K562 (cell line): Measurements from ENCODE around the gene CCL22. TPM values are rescaled to one million over a fixed set of nuclear protein-coding genes. Genes with fewer than 3 reads are reported as not detected.
A peak's percentile ranks its signal among the peaks of the same experiment; 100 is the strongest.

Experiments
- ATAC-seq: fragments of 200-7000 bp; cut with Tn5 transposase; 3 replicates; pipeline ENCODE4 v1.9.1; 2020; ENCODE audit warnings: moderate library complexity
- BruUV-seq: library from RNA; stranded (reverse); fragments of 400-500 nt; replicated peaks from 2 replicates; lab custom pipeline; 2021; lab: Mats Ljungman, UMichigan
- CTCF ChIA-PET: fragments of 300-600 bp; formaldehyde crosslinking; extraction: SDS; loops from one replicate; lab custom pipeline; 2021; ENCODE audit warnings: low intra/inter-chr PET ratio; lab: Yijun Ruan, JAX
- POLR2A ChIA-PET: fragments of 300-600, 350-650 bp; sonication (Branson Sonifier 250); formaldehyde crosslinking; extraction: SDS; loops from one replicate; lab custom pipeline; 2021; ENCODE audit warnings: antibody characterized with exemption, inconsistent platforms; lab: Yijun Ruan, JAX
- DNase-seq, 4 experiments: peaks; one replicate each; pipeline versions ENCODE4 v3.0.0 to v3.0.0-alpha.2; 2011 to 2018; ENCODE audit warnings: low spot score in 3 of 4, mixed read lengths in 3 of 4; ENCODE audit errors: extremely low read depth in 1 of 4
- FAIRE-seq: peaks from 2 replicates; lab custom pipeline; 2011; peaks lifted over from hg19 to GRCh38; lab: Jason Lieb, UNC
- H2AFZ ChIP-seq: 2 replicates; pipeline ENCODE4 v1.6.0; 2011; ENCODE audit warnings: low read depth, low read length, control low read depth, inconsistent platforms
- H3K27ac ChIP-seq: fragments of 200-600 bp; 3 replicates; pipeline ENCODE4 v1.8.0; 2011; ENCODE audit warnings: low read depth, mild to moderate bottlenecking, control low read depth, inconsistent platforms, low read length, moderate library complexity, mixed read lengths; ENCODE audit errors: extremely low read depth
- H3K27me3 ChIP-seq, 2 experiments: fragments of 300-600 bp in 1 of 2; 2 replicates in 1 of 2; 3 replicates in 1 of 2; pipeline versions ENCODE4 v1.6.0 to v1.8.0; 2011; ENCODE audit warnings: inconsistent platforms in 2 of 2, low read length in 2 of 2, mild to moderate bottlenecking in 1 of 2, mixed read lengths in 1 of 2, moderate library complexity in 1 of 2; ENCODE audit not compliant: control insufficient read depth in 2 of 2, insufficient read depth in 2 of 2
- H3K36me3 ChIP-seq: fragments of 300-600 bp; 3 replicates; pipeline ENCODE4 v1.8.0; 2011; ENCODE audit warnings: mild to moderate bottlenecking, low read length, inconsistent platforms; ENCODE audit not compliant: control insufficient read depth, insufficient read depth
- H3K4me1 ChIP-seq, 2 experiments: fragments of 200-600 bp in 1 of 2; replicated peaks in 1 of 2; 2 replicates in 1 of 2; 3 replicates in 1 of 2; pipeline versions ENCODE4 v1.5.1 to v1.8.0; 2011; ENCODE audit warnings: inconsistent platforms in 2 of 2, low read length in 2 of 2, mild to moderate bottlenecking in 1 of 2, mixed read lengths in 1 of 2, moderate library complexity in 1 of 2; ENCODE audit not compliant: control insufficient read depth in 2 of 2, insufficient read depth in 2 of 2
- H3K4me2 ChIP-seq: 2 replicates; pipeline ENCODE4 v1.6.1; 2011; ENCODE audit warnings: low read length, control low read depth, inconsistent platforms, mixed read lengths; ENCODE audit not compliant: insufficient read depth
- H3K4me3 ChIP-seq: fragments of 200-600 bp; sonication (generic), shearing (Covaris generic); 2 replicates; pipeline ENCODE4 v1.5.1; 2016; ENCODE audit warnings: control low read depth, inconsistent platforms
- H3K79me2 ChIP-seq: fragments of 200-600 bp; 3 replicates; pipeline ENCODE4 v1.8.0; 2011; ENCODE audit warnings: low read length, inconsistent platforms; ENCODE audit not compliant: control insufficient read depth, insufficient read depth
- H3K9ac ChIP-seq, 2 experiments: 2 replicates each; pipeline versions ENCODE4 v1.6.0 to v1.6.1; 2011; ENCODE audit warnings: low read depth in 2 of 2, low read length in 2 of 2, control low read depth in 1 of 2, inconsistent platforms in 1 of 2, mild to moderate bottlenecking in 1 of 2, mixed read lengths in 1 of 2; ENCODE audit not compliant: insufficient read depth in 1 of 2
- H3K9me1 ChIP-seq: one replicate; pipeline ENCODE4 v1.6.0; 2011; ENCODE audit warnings: inconsistent platforms, mild to moderate bottlenecking, low read length, moderate library complexity; ENCODE audit not compliant: control insufficient read depth, insufficient read depth
- H3K9me3 ChIP-seq: replicated peaks from 2 replicates; pipeline ENCODE4 v1.5.1; 2011; ENCODE audit warnings: low read depth, low read length, inconsistent platforms; ENCODE audit not compliant: control insufficient read depth, insufficient read depth
- H4K20me1 ChIP-seq: replicated peaks from 2 replicates; pipeline ENCODE4 v1.6.1; 2011; ENCODE audit warnings: low read length, inconsistent platforms, mixed read lengths; ENCODE audit not compliant: control insufficient read depth, insufficient read depth
- BCOR ChIP-seq: fragments of 450-650 bp; IDR thresholded peaks from 2 replicates; pipeline ENCODE4 v1.6.1; 2016
- CEBPG ChIP-seq, 3 experiments: fragments of 200-800 bp in 1 of 3; sonication (Bioruptor generic) in 1 of 3; sonication (generic) in 1 of 3; formaldehyde crosslinking in 1 of 3; IDR thresholded peaks in 2 of 3; conservative IDR thresholded peaks in 1 of 3; 2 replicates each; pipeline versions ENCODE4 v1.6.1 to v1.8.0; 2016 to 2022; ENCODE audit warnings: missing compliant biosample characterization in 2 of 3, missing genetic modification characterization in 2 of 3, mild to moderate bottlenecking in 1 of 3, missing genetic modification reagents in 1 of 3
- HOXB6 ChIP-seq: fragments of 250-450 bp; sonication (Bioruptor Pico); IDR thresholded peaks from 2 replicates; pipeline ENCODE4 v1.5.1; 2022; ENCODE audit warnings: mild to moderate bottlenecking, borderline replicate concordance
- NFIC ChIP-seq: fragments of 450-650 bp; IDR thresholded peaks from 2 replicates; pipeline ENCODE4 v1.6.1; 2017; ENCODE audit warnings: mild to moderate bottlenecking, inconsistent platforms
- RBM25 ChIP-seq: fragments of 200-400 bp; formaldehyde crosslinking; IDR thresholded peaks from 2 replicates; pipeline ENCODE4 v1.6.1; 2018; ENCODE audit warnings: low read length, low read depth, moderate library complexity; ENCODE audit not compliant: severe bottlenecking
- WGBS: fragments of 100-300 bp; shearing (Covaris generic); methylation state at CpG from one replicate; pipeline ENCODE4 v1.1.6; 2016; ENCODE audit warnings: low coverage, mixed read lengths; ENCODE audit not compliant: insufficient coverage; ENCODE audit errors: missing lambda C conversion rate; 5-methylcytosine and 5-hydroxymethylcytosine counted together
- in situ Hi-C: fragments of 300-500 bp; cut with MboI; formaldehyde crosslinking; loops from 4 replicates; pipeline ENCODE4 v1.15.0; 2018; ENCODE audit warnings: inconsistent platforms, mixed read lengths
- intact Hi-C: fragments of 100-400 bp; cut with micrococcal nuclease; formaldehyde crosslinking; loops from 2 replicates; pipeline ENCODE4 v1.14.2; 2022
- polyA plus RNA-seq, 8 experiments: library from polyadenylated mRNA; depleted of rRNA in 4 of 8; stranded (reverse) in 5 of 8; unstranded in 3 of 8; fragments of >200 nt; fragmentation: Nextera tagmentation in 2 of 8; fragmentation: Illumina TruSeq in 1 of 8; extraction: Ambion mirVana in 2 of 8; extraction: Trizol in 1 of 8; gene quantifications; 2 replicates each; pipeline versions ENCODE4 v1.2.1 to v1.2.3, GENCODE V29; 2011 to 2014; ENCODE audit warnings: inconsistent platforms in 1 of 8, missing spikeins in 1 of 8
- total RNA-seq, 7 experiments: library from RNA; depleted of rRNA in 6 of 7; stranded (reverse); fragments of >200 nt in 6 of 7; fragmentation: Illumina TruSeq in 2 of 7; extraction: Trizol in 2 of 7; gene quantifications; 2 replicates each; pipeline versions ENCODE4 v1.2.1 to v1.2.3, GENCODE V29; 2011 to 2021; ENCODE audit warnings: low replicate concordance in 1 of 7
- TF ChIP-seq, protein P1 (sequence below): conservative IDR thresholded peaks from 2 replicates; pipeline ENCODE4 v1.6.1; 2011; ENCODE audit warnings: low read depth, mild to moderate bottlenecking, low read length; ENCODE audit not compliant: control insufficient read depth

Gene CCL22
- total and polyA plus RNA-seq, 9 of the 15 experiments (the other 6 are each of a cell fraction or from before 2014, with no cell fraction given), result 0.04 to 0.29 (median 0.06) TPM; not detected in 5

DNA sequence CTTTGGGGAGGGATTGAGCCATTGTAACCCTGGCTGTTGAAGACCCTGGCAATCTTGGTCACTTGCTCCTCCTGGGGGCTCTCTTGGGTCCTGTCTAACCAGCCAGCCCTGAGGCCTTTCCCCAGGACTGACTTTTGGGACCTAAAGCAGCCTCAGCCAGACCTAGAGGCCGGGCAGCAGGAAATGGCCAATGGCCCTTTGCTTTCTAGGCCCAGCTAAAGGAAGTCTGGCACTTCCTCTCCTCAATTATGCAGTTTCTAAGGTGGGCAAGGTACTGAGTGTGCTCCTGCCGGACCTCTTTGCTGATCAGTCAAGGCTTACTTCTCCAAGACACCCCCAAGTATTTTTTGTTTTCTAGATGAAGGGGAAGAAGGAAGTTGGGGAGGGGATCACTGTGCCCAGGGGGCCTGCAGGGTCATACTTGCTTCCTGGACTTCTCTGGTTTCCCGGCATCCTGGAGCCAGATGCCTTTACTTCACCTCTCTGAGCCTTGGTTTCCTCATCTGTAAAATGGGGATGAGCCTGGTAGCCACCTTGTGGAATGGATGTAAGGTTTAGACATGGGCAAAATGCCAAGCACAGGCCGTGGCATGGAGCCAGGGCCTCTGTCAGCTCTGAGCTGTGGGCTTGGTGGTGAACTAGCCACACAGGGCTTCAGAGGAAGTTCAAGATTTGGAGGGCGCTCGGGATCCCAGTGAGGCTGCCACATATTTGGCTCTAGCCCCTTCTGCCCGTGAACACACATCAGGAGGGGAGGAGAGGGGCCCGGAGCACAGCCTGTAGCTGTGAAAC, 22.3 kb downstream of the CCL22 start:
- H3K4me1 ChIP-seq, result peaks cover 0 to 10% of the 10 kb centered on the region in 2 experiments; a peak in 2 of 5 replicates
- ChIA-PET POLR2A (interaction anchor here (0.6 to 0.9 kb wide), 4 partner anchors 9 to 856 kb away, joined by 3 to 4 read pairs (median 3); no protein-coding TSS in a partner anchor), CTCF (no interaction called here)
- peaks cover 20 to 61% of the 10 kb centered on the region in 2 experiments; a peak in 4 of 5 replicates for H3K27me3 ChIP-seq
- no peak overlapping the region for H3K9ac ChIP-seq
- no peaks in the 10 kb centered on the region for H3K79me2 ChIP-seq
- H4K20me1 ChIP-seq, result 0 out of 2 replicates have a peak, but pooled peaks cover 3% of the 10 kb centered on the region
- ATAC-seq, result no peak
- H3K27ac ChIP-seq, result no peak overlapping the region
- no peaks in the 10 kb centered on the region for H3K9me3 ChIP-seq
- H3K4me3 ChIP-seq, result no peak overlapping the region
- DNase-seq, result no peak
- H3K9me1 ChIP-seq, result no peaks in the 10 kb centered on the region
- BruUV-seq, result no TSS peak
- no peak overlapping the region for H2AFZ ChIP-seq
- TF ChIP-seq CEBPG (CRISPR knock-in tag; IDR thresholded peaks at IDR 0.05) (no peak), CEBPG (tag; conservative IDR thresholded peaks at IDR 0.05 in 1 of 2, IDR thresholded peaks at IDR 0.05 in 1 of 2) (no peak), NFIC (peak; percentile 77), RBM25 (peak; percentile 62), HOXB6 (CRISPR knock-in tag) (no peak), BCOR (0 out of 2 replicates have a peak, but pooled peaks have one; percentile 27)
- TF ChIP-seq, protein P1, sequence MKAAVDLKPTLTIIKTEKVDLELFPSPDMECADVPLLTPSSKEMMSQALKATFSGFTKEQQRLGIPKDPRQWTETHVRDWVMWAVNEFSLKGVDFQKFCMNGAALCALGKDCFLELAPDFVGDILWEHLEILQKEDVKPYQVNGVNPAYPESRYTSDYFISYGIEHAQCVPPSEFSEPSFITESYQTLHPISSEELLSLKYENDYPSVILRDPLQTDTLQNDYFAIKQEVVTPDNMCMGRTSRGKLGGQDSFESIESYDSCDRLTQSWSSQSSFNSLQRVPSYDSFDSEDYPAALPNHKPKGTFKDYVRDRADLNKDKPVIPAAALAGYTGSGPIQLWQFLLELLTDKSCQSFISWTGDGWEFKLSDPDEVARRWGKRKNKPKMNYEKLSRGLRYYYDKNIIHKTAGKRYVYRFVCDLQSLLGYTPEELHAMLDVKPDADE, result no peak
- intact Hi-C loops (no loop called here), in situ Hi-C loops (no loop called here)
- H3K4me2 ChIP-seq, result no peak overlapping the region
- H3K36me3 ChIP-seq, result no peaks in the 10 kb centered on the region
- no peak for FAIRE-seq
- 5% methylated on average over 8 of the region's 8 CpGs for WGBS
